HL-60 (cell line): ENCODE results near the gene PTPN7.

Experiments
- DNase-seq, 2 experiments: peaks; one replicate each; pipeline ENCODE4 v3.0.0-alpha.2; 2010 to 2020; ENCODE audit warnings: low read depth in 1 of 2, low spot score in 1 of 2
- H3K27ac ChIP-seq: fragments of 250-450 bp; sonication (Bioruptor Pico); replicated peaks from 2 replicates; pipeline ENCODE4 v1.5.1; 2020; ENCODE audit warnings: mild to moderate bottlenecking, moderate library complexity
- H3K27me3 ChIP-seq: fragments of 250-450 bp; sonication (Bioruptor Pico); 2 replicates; pipeline ENCODE4 v1.5.1; 2021; ENCODE audit warnings: mild to moderate bottlenecking, moderate library complexity; ENCODE audit not compliant: insufficient read depth, poor library complexity, severe bottlenecking
- H3K4me3 ChIP-seq: replicated peaks from 2 replicates; pipeline ENCODE4 v1.5.1; 2011; ENCODE audit warnings: mild to moderate bottlenecking, control low read depth, low read length; ENCODE audit not compliant: insufficient read depth
- GABPA ChIP-seq: IDR thresholded peaks from 2 replicates; pipeline ENCODE4 v1.6.1; 2012; ENCODE audit warnings: low read depth
- POLR2AphosphoS5 ChIP-seq: IDR thresholded peaks from 2 replicates; pipeline ENCODE4 v1.6.1; 2012; ENCODE audit warnings: low read depth
- SPI1 ChIP-seq: IDR thresholded peaks from 2 replicates; pipeline ENCODE4 v1.6.1; 2012; ENCODE audit warnings: low read depth, mild to moderate bottlenecking, borderline replicate concordance
- TF ChIP-seq, protein P1 (sequence below): IDR thresholded peaks from one replicate; pipeline ENCODE4 v1.5.1; 2011; ENCODE audit warnings: low read length, control low read depth, inconsistent platforms; ENCODE audit not compliant: insufficient read depth
- TF ChIP-seq, protein P2 (sequence below): IDR thresholded peaks from 2 replicates; pipeline ENCODE4 v1.6.1; 2012; ENCODE audit warnings: low read depth; ENCODE audit not compliant: insufficient replicate concordance

The PTPN7 gene

DNA sequence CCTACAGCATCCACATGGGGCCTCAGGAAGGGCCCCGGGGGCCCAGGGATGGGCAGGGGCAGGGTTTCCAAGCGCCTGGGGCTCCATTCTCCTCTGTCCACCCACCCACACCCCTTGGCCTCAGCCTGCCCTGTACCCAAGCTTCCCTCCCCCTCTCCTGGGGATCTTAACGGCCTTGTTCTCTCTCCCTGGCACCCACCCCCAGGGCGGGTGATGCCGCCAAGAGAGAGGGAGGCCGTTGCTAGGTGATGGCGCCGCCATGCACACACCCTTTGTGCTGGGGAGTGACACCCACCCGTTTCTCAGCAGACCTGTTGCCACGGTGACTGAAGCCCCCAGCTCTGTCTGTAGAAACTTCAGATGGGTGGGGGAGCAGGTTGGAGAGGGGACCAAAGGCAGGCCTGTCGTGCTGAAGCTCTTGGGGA lies 30.1 kb downstream of the PTPN7 start:
- H3K4me3 ChIP-seq, result no peak overlapping the region
- H3K27ac ChIP-seq, result no peak overlapping the region
- no peaks in the 10 kb centered on the region for H3K27me3 ChIP-seq
- TF ChIP-seq GABPA (no peak), SPI1 (no peak), POLR2AphosphoS5 (no peak)
- TF ChIP-seq, protein P1, sequence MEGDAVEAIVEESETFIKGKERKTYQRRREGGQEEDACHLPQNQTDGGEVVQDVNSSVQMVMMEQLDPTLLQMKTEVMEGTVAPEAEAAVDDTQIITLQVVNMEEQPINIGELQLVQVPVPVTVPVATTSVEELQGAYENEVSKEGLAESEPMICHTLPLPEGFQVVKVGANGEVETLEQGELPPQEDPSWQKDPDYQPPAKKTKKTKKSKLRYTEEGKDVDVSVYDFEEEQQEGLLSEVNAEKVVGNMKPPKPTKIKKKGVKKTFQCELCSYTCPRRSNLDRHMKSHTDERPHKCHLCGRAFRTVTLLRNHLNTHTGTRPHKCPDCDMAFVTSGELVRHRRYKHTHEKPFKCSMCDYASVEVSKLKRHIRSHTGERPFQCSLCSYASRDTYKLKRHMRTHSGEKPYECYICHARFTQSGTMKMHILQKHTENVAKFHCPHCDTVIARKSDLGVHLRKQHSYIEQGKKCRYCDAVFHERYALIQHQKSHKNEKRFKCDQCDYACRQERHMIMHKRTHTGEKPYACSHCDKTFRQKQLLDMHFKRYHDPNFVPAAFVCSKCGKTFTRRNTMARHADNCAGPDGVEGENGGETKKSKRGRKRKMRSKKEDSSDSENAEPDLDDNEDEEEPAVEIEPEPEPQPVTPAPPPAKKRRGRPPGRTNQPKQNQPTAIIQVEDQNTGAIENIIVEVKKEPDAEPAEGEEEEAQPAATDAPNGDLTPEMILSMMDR, result no peak
- TF ChIP-seq, protein P2, sequence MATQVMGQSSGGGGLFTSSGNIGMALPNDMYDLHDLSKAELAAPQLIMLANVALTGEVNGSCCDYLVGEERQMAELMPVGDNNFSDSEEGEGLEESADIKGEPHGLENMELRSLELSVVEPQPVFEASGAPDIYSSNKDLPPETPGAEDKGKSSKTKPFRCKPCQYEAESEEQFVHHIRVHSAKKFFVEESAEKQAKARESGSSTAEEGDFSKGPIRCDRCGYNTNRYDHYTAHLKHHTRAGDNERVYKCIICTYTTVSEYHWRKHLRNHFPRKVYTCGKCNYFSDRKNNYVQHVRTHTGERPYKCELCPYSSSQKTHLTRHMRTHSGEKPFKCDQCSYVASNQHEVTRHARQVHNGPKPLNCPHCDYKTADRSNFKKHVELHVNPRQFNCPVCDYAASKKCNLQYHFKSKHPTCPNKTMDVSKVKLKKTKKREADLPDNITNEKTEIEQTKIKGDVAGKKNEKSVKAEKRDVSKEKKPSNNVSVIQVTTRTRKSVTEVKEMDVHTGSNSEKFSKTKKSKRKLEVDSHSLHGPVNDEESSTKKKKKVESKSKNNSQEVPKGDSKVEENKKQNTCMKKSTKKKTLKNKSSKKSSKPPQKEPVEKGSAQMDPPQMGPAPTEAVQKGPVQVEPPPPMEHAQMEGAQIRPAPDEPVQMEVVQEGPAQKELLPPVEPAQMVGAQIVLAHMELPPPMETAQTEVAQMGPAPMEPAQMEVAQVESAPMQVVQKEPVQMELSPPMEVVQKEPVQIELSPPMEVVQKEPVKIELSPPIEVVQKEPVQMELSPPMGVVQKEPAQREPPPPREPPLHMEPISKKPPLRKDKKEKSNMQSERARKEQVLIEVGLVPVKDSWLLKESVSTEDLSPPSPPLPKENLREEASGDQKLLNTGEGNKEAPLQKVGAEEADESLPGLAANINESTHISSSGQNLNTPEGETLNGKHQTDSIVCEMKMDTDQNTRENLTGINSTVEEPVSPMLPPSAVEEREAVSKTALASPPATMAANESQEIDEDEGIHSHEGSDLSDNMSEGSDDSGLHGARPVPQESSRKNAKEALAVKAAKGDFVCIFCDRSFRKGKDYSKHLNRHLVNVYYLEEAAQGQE, result no peak
- no peak for DNase-seq

DNA sequence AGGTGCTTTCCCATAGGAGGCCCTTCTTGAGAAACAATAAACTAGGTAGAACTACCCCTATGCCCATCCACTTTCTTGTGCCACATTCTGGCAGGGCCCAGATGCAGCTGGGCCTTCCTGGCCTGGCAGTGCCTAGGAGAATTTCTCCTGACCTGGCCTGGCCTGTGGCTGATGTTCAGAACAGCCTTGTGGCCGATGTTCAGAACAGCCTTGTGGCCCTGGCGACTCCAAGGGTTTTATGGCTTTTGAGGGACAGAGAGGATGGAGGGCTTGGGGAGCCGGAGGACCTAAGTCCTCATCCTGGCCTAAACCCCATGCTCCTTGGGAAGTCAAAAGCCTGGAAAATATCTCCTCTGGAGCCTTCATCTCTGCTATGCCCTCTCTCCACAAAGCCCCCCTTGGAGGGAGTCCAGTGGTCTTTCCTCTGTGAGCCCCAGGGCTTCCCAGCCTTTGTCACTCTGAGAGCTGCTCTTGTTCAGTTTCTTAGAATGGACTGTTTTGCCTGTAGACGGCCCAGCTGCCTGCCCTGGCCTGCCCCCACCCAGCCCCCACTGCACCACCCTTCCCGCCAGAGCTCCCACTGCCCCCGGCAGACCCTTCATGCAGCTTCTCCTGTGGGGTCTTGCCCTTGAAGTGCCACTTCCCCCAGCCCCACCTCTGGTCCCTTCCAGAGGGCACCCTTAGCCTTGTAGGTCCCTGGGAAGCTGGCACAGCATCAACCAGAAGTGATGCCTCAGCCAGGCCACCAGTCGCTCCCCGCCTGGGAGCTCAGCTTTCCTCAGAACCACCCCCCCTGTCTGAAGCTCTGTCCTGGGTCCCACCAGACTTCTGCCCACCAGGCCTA lies 30.7 kb downstream of the PTPN7 start:
- TF ChIP-seq GABPA (no peak), POLR2AphosphoS5 (no peak), SPI1 (no peak)
- TF ChIP-seq, protein P1, result no peak
- TF ChIP-seq, protein P2, result no peak
- H3K27ac ChIP-seq, result no peak overlapping the region
- no peak overlapping the region for H3K4me3 ChIP-seq
- DNase-seq, result no peak
- H3K27me3 ChIP-seq, result no peaks in the 10 kb centered on the region

DNA sequence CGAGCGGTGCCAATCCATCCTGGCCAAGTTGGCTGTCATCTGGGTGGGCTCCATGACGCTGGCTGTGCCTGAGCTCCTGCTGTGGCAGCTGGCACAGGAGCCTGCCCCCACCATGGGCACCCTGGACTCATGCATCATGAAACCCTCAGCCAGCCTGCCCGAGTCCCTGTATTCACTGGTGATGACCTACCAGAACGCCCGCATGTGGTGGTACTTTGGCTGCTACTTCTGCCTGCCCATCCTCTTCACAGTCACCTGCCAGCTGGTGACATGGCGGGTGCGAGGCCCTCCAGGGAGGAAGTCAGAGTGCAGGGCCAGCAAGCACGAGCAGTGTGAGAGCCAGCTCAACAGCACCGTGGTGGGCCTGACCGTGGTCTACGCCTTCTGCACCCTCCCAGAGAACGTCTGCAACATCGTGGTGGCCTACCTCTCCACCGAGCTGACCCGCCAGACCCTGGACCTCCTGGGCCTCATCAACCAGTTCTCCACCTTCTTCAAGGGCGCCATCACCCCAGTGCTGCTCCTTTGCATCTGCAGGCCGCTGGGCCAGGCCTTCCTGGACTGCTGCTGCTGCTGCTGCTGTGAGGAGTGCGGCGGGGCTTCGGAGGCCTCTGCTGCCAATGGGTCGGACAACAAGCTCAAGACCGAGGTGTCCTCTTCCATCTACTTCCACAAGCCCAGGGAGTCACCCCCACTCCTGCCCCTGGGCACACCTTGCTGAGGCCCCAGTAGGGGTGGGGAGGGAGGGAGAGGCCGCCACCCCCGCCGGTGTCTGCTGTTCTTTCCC lies 32.4 kb downstream of the PTPN7 start:
- no peak overlapping the region for H3K27ac ChIP-seq
- H3K27me3 ChIP-seq, result no peaks in the 10 kb centered on the region
- no peak for DNase-seq
- no peak overlapping the region for H3K4me3 ChIP-seq
- TF ChIP-seq, protein P1, result no peak
